Upper lobe of left lung (tissue), 6 donors: Measurements from ENCODE around the gene NDRG4. TPM values are rescaled to one million over a fixed set of nuclear protein-coding genes. Genes with fewer than 3 reads are reported as not detected.

ENCODE experiments used
- ATAC-seq, 2 donors: fragments of 200-7000 bp; cut with Tn5 transposase; one replicate each; pipeline ENCODE4 v1.9.1; 2022; ENCODE audit warnings: mild to moderate bottlenecking in 2 of 2, moderate library complexity in 2 of 2; ENCODE audit not compliant: low FRiP score in 2 of 2
- DNase-seq, 2 donors: peaks; one replicate each; pipeline ENCODE4 v3.0.0-alpha.2; 2019 to 2020
- H3K27ac ChIP-seq, 4 donors: fragments of 200-600 bp; sonication (generic); one replicate each; pipeline ENCODE4 v1.5.1; 2016 to 2019
- H3K27me3 ChIP-seq, 4 donors: fragments of 200-600 bp; sonication (generic); one replicate each; pipeline ENCODE4 v1.5.1; 2017 to 2019
- H3K36me3 ChIP-seq, 4 donors: fragments of 200-600 bp; sonication (generic); one replicate each; pipeline ENCODE4 v1.5.1; 2016 to 2019
- H3K4me1 ChIP-seq, 4 donors: fragments of 200-600 bp; sonication (generic); one replicate each; pipeline ENCODE4 v1.5.1; 2018 to 2019
- H3K4me3 ChIP-seq, 4 donors: fragments of 200-600 bp; sonication (generic); one replicate each; pipeline ENCODE4 v1.5.1; 2017 to 2019; ENCODE audit warnings: mild to moderate bottlenecking in 2 of 4, moderate library complexity in 1 of 4
- H3K9me3 ChIP-seq, 4 donors: fragments of 200-600 bp; sonication (generic); one replicate each; pipeline ENCODE4 v1.5.1; 2018 to 2019
- EP300 ChIP-seq, 4 donors: sonication (generic); formaldehyde crosslinking; IDR thresholded peaks; one replicate each; pipeline ENCODE4 v1.5.1; 2017; ENCODE audit warnings: antibody characterized with exemption in 4 of 4, control low read depth in 2 of 4
- POLR2A ChIP-seq, 4 donors: fragments of 450-650 bp; IDR thresholded peaks; one replicate each; pipeline ENCODE4 v1.5.1; 2016 to 2017; ENCODE audit warnings: antibody characterized with exemption in 4 of 4, mild to moderate bottlenecking in 2 of 4
- POLR2AphosphoS5 ChIP-seq, 2 donors: sonication (generic); formaldehyde crosslinking; IDR thresholded peaks; one replicate each; pipeline ENCODE4 v1.5.1; 2017; ENCODE audit warnings: antibody characterized with exemption in 2 of 2
- WGBS, 2 donors: methylation state at CpG; one replicate each; pipeline ENCODE4 v1.1.5; 2017 to 2018; 5-methylcytosine and 5-hydroxymethylcytosine counted together
- total RNA-seq, 6 donors: library from RNA; depleted of rRNA in 4 of 6; stranded (reverse); fragments of >200 nt in 4 of 6; gene quantifications; one replicate each; pipeline versions ENCODE4 v1.1.0 to v1.2.1, GENCODE V29; 2016 to 2021
- TF ChIP-seq, protein P1 (sequence below), 6 experiments: fragments of 450-650 bp in 4 of 6; fragments of 200-600 bp in 2 of 6; sonication (generic) in 2 of 6; IDR thresholded peaks; one replicate each; pipeline ENCODE4 v1.5.1; 2016 to 2019; ENCODE audit warnings: antibody characterized with exemption in 6 of 6
- donor health status: DM: no; HTN: no; CAD: no; lungs with moderate emphysema.
- donor health status: DM: no; HTN: yes; CAD: no; lungs with severe emphysema.

NDRG4 gene
- total RNA-seq, 6 donors from 2014 or later, result 25.1 to 81.0 (median 30.5) TPM

DNA sequence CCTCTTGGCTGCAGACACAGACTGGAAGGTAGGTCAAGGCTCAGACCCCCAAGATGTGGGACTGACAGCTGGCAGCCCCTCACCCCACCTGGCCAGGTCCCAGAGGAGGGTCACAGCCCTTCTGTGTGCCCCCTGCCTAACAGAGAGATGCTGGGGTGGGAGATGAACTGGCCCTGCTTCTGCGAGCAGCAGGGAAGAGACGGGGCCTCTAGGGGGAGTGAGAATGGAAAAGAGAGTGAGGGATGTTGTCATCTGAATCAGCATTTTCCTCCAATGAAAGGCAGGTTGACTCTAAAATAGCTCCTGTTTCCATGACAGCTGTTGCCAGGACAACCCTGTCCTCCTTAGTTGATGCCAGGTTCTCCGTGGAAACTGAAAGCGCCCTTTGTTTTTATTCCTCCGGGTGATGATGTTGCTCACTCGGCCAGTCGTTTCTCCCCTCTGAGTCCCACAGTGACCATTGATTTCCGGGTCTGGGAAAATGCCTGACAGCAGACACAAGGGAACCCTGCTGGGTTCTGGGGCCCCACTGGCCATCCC is 4.9 kb upstream of the NDRG4 start:
- Histone ChIP-seq H3K9me3 (no peaks in the 10 kb centered on the region), H3K27ac (no peak overlapping the region), H3K4me3 (no peak overlapping the region), H3K4me1 (peaks cover 0 to 7% (median 0%) of the 10 kb centered on the region in 4 donors), H3K27me3 (no peaks in the 10 kb centered on the region), H3K36me3 (no peaks in the 10 kb centered on the region)
- DNase-seq (no peak), ATAC-seq (peak in 1 of 2 donors; percentile 36)
- 13 to 28% methylated on average over 8 of the region's 8 CpGs for WGBS, 2 donors
- TF ChIP-seq POLR2AphosphoS5 (IDR thresholded peaks at IDR 0.05), result no peak
- TF ChIP-seq, protein P1, sequence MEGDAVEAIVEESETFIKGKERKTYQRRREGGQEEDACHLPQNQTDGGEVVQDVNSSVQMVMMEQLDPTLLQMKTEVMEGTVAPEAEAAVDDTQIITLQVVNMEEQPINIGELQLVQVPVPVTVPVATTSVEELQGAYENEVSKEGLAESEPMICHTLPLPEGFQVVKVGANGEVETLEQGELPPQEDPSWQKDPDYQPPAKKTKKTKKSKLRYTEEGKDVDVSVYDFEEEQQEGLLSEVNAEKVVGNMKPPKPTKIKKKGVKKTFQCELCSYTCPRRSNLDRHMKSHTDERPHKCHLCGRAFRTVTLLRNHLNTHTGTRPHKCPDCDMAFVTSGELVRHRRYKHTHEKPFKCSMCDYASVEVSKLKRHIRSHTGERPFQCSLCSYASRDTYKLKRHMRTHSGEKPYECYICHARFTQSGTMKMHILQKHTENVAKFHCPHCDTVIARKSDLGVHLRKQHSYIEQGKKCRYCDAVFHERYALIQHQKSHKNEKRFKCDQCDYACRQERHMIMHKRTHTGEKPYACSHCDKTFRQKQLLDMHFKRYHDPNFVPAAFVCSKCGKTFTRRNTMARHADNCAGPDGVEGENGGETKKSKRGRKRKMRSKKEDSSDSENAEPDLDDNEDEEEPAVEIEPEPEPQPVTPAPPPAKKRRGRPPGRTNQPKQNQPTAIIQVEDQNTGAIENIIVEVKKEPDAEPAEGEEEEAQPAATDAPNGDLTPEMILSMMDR (IDR thresholded peaks at IDR 0.05), result peak in 1 of 6 experiments; percentile 25

DNA sequence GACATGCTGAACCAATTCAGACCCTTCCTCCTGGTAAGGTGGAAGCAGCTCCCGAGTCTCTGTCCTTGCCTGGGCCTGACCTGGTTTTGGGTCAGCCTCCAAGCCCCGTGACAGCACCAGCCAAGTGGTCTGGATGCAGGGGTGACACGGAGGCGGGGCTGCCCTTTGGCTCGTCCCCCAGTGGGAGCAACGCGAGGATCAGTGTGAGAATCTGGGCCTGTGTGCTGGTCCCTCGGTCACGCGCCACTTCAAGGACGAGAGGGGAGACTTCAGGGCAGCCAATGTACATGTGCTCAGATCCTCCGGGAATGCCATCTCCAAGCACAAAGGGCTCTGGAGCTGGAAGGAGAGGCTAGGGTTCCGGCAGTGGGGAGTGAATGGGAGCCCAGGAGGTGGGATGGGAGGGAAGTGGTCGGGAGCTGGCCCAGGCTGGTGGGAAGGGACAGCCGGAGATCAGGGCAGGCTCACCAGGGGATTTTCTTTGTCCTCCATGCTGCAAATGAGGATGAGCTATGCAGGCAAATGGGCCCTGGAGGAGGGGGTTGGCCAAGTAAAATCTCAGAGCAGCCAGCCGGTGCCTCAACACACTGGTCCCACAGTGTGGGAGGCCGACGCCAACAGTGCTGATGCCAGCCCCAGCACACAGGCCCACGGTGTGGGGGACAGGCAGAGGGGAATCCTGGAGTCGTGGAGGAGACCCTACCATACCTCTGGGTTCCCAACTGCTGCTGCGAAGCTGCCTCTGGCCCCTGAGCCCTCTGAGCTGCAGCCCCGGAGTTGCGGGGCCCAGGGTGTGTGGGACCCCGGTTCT is 4.2 kb upstream of the NDRG4 start:
- 67 to 70% methylated on average over 7 to 24 of the region's 24 CpGs for WGBS, 2 donors
- Histone ChIP-seq H3K9me3 (no peaks in the 10 kb centered on the region), H3K27me3 (peaks cover 0 to 5% (median 0%) of the 10 kb centered on the region in 4 donors), H3K4me1 (peaks cover 0 to 14% (median 3%) of the 10 kb centered on the region in 4 donors), H3K36me3 (no peaks in the 10 kb centered on the region), H3K4me3 (no peak overlapping the region), H3K27ac (no peak overlapping the region)
- TF ChIP-seq POLR2AphosphoS5 (IDR thresholded peaks at IDR 0.05) (no peak), POLR2A (IDR thresholded peaks at IDR 0.05) (no peak)
- TF ChIP-seq, protein P1 (IDR thresholded peaks at IDR 0.05), result no peak
- no peak for ATAC-seq
- no peak for DNase-seq

DNA sequence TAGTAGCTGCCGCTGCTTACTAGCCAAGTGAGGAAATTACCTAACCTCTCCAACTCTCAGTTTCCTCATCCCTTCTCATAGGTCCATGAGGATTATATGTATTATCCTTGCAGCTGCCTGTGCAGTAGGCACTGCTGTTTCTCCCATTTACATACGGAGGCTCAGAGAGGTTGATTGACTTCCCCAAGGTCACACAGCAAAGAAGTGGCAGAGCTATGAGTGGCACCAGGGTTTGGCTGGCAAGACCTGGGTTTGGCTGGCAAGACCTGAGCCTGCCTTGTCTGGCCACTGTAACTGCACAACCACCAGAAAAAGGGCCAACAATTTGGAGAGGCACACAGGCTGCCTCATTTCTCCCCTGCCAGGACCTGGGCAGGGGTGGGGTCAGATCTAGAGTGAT is 2.5 kb upstream of the NDRG4 start:
- 78 to 86% methylated on average over 1 to 2 of the region's 2 CpGs for WGBS, 2 donors
- Histone ChIP-seq H3K27me3 (peaks cover 0 to 17% (median 11%) of the 10 kb centered on the region in 4 donors), H3K4me3 (no peak overlapping the region), H3K4me1 (peaks cover 5 to 25% (median 14%) of the 10 kb centered on the region in 4 donors), H3K27ac (no peak overlapping the region), H3K36me3 (peaks cover 0 to 4% (median 0%) of the 10 kb centered on the region in 4 donors), H3K9me3 (no peaks in the 10 kb centered on the region)
- TF ChIP-seq POLR2A (IDR thresholded peaks at IDR 0.05), result no peak
- TF ChIP-seq POLR2AphosphoS5 (IDR thresholded peaks at IDR 0.05), result no peak
- no peak for TF ChIP-seq EP300 (IDR thresholded peaks at IDR 0.05)
- TF ChIP-seq, protein P1 (IDR thresholded peaks at IDR 0.05), result no peak
- no peak for DNase-seq
- no peak for ATAC-seq

DNA sequence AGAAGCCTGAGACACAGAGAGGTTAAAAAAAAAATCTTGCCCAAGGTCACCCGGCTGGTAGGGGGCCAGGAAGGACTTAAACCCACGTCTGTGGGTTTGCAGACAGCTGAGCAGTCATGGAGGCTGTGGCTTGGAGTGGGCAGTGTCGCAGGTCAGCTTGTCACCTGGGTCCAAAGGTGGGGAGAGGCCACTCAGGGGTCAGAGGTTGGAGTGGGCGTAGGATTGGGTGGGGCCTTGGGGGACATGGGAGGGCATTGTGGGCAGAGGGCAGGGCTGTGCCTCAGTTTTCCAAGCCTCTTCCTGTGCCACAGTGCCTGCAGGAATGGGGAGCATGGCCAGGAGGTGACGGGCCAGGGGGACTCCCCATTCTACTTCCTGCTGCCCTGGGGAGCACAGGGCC is 2.0 kb upstream of the NDRG4 start:
- H3K27ac ChIP-seq, result no peak overlapping the region
- H3K36me3 ChIP-seq, result peaks cover 0 to 4% (median 0%) of the 10 kb centered on the region in 4 donors
- no peak overlapping the region for H3K4me3 ChIP-seq
- H3K27me3 ChIP-seq, result peaks cover 0 to 18% (median 11%) of the 10 kb centered on the region in 4 donors
- WGBS, 2 donors, result 46 to 65% methylated on average over 4 to 5 of the region's 5 CpGs
- ATAC-seq, result no peak
- no peak for DNase-seq
- peaks cover 5 to 25% (median 14%) of the 10 kb centered on the region in 4 donors for H3K4me1 ChIP-seq
- no peaks in the 10 kb centered on the region for H3K9me3 ChIP-seq
- no peak for TF ChIP-seq POLR2AphosphoS5 (IDR thresholded peaks at IDR 0.05)
- no peak for TF ChIP-seq POLR2A (IDR thresholded peaks at IDR 0.05)
- no peak for TF ChIP-seq EP300 (IDR thresholded peaks at IDR 0.05)
- TF ChIP-seq, protein P1 (IDR thresholded peaks at IDR 0.05), result no peak
